ENCODE measurements around the gene HRC. TPM values are rescaled to one million over a fixed set of nuclear protein-coding genes. Genes with fewer than 3 reads are reported as not detected.

Gene HRC
- total RNA-seq, 1 experiment from 2014 or later = not detected

DNA sequence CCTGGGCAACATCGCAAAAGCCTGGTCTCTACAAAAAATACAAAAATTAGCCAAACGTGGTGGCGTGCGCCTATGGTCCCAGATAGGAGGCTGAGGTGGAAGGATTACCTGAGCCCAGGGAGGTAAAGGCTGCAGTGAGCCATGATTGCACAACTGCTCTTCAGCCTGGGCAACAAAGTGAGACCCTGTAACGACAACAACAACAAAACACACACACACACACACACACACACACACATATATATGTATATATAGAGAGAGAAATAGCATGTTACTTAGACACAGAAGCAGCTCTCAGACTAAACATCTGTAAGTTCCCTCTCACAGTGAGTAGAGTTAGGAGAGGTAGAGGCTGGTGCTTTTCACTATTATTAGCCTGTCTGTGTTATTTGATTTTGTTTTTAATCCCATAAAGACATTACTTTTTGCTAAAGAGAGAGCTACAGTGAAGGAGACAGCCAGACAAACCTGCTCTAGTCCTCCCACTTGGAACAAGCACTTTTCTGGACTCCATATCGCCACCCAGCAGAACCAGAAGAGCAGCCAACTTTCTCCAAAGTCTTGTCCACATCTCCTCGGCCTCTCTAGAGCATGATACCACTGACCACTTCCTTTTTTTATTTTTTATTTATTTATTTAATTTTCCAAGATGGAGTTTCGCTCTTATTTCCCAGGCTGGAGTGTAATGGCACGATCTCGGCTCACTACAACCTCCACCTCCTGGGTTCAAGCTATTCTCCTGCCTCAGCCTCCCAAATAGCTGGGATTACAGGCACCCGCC, 43.8 kb downstream of the HRC start:
- peaks cover 8% of the 10 kb centered on the region; the same call in 1 of the 2 replicates for H3K36me3 ChIP-seq (ENCODE audit: low read depth)
- no peaks in the 10 kb centered on the region for H3K9me3 ChIP-seq (ENCODE audit: insufficient read depth, low read depth)
- peaks cover 10% of the 10 kb centered on the region for H3K4me1 ChIP-seq (replicated peaks; ENCODE audit: insufficient read depth)
- H3K79me2 ChIP-seq (ENCODE audit: low read depth) = no peaks in the 10 kb centered on the region
- POLR2A ChIA-PET (ENCODE audit: unreplicated experiment) = no interaction called here
- BruUV-seq (replicated peaks) = no TSS peak
- intact Hi-C loops (cut with micrococcal nuclease; ENCODE audit: unreplicated experiment) = no loop called here
- DNase-seq = no peak
- peaks cover 17% of the 10 kb centered on the region for H4K20me1 ChIP-seq (ENCODE audit: insufficient read depth)
- H3K27ac ChIP-seq = no peak overlapping the region
- H3K4me2 ChIP-seq = no peak overlapping the region
- CTCF ChIA-PET = no interaction called here
- no peaks in the 10 kb centered on the region for H3K9me2 ChIP-seq (ENCODE audit: insufficient read depth)
- H3K27me3 ChIP-seq (ENCODE audit: insufficient read depth, low read depth) = no peaks in the 10 kb centered on the region
- no peak for TF ChIP-seq EZH2 (IDR thresholded peaks at IDR 0.05; ENCODE audit: low read depth)
- TF ChIP-seq, protein P1, sequence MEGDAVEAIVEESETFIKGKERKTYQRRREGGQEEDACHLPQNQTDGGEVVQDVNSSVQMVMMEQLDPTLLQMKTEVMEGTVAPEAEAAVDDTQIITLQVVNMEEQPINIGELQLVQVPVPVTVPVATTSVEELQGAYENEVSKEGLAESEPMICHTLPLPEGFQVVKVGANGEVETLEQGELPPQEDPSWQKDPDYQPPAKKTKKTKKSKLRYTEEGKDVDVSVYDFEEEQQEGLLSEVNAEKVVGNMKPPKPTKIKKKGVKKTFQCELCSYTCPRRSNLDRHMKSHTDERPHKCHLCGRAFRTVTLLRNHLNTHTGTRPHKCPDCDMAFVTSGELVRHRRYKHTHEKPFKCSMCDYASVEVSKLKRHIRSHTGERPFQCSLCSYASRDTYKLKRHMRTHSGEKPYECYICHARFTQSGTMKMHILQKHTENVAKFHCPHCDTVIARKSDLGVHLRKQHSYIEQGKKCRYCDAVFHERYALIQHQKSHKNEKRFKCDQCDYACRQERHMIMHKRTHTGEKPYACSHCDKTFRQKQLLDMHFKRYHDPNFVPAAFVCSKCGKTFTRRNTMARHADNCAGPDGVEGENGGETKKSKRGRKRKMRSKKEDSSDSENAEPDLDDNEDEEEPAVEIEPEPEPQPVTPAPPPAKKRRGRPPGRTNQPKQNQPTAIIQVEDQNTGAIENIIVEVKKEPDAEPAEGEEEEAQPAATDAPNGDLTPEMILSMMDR (conservative IDR thresholded peaks at IDR 0.05) = no peak
- H2AFZ ChIP-seq = no peak overlapping the region
- no peak overlapping the region for H3K4me3 ChIP-seq
- peaks cover 57% of the 10 kb centered on the region for H3F3A ChIP-seq (ENCODE audit: insufficient read depth, low read depth)

DNA sequence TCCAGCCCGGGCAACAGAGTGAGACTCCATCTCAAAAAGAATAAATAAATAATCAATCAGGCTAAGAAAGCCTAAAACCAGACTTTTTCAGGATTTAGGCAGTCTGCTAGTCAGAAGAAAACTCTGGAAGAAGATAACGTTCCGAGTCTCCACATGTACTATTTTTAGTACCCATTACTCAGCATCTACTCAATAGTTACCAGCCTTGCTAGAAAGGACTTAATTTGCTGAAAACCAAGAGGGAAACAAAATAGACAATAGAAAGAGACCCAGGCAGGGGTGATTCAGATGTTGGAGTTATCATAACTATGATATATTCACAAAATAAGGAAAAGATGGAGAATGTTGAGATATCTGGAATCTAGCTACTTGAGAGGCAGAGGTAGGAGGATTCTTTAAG, 44.6 kb downstream of the HRC start:
- no TSS peak for BruUV-seq (replicated peaks)
- intact Hi-C loops (cut with micrococcal nuclease; ENCODE audit: unreplicated experiment) = no loop called here
- H3K27ac ChIP-seq = no peak overlapping the region
- H3K27me3 ChIP-seq (ENCODE audit: insufficient read depth, low read depth) = no peaks in the 10 kb centered on the region
- peaks cover 26% of the 10 kb centered on the region for H4K20me1 ChIP-seq (ENCODE audit: insufficient read depth)
- no peak for DNase-seq
- H3K9me3 ChIP-seq (ENCODE audit: insufficient read depth, low read depth) = no peaks in the 10 kb centered on the region
- peaks cover 10% of the 10 kb centered on the region for H3K4me1 ChIP-seq (replicated peaks; ENCODE audit: insufficient read depth)
- H3K36me3 ChIP-seq (ENCODE audit: low read depth) = peaks cover 15% of the 10 kb centered on the region
- ChIA-PET POLR2A (ENCODE audit: unreplicated experiment) (interaction anchor here (0.7 kb wide), 1 partner anchor 38 kb away, joined by 12 read pairs; no protein-coding TSS in a partner anchor), CTCF (no interaction called here)
- TF ChIP-seq, protein P1 (conservative IDR thresholded peaks at IDR 0.05) = no peak
- no peak overlapping the region for H2AFZ ChIP-seq
- H3K9me2 ChIP-seq (ENCODE audit: insufficient read depth) = no peaks in the 10 kb centered on the region
- H3K4me2 ChIP-seq = no peak overlapping the region
- no peak overlapping the region for H3K4me3 ChIP-seq
- H3K79me2 ChIP-seq (ENCODE audit: low read depth) = no peaks in the 10 kb centered on the region
- peaks cover 60% of the 10 kb centered on the region for H3F3A ChIP-seq (ENCODE audit: insufficient read depth, low read depth)

DNA sequence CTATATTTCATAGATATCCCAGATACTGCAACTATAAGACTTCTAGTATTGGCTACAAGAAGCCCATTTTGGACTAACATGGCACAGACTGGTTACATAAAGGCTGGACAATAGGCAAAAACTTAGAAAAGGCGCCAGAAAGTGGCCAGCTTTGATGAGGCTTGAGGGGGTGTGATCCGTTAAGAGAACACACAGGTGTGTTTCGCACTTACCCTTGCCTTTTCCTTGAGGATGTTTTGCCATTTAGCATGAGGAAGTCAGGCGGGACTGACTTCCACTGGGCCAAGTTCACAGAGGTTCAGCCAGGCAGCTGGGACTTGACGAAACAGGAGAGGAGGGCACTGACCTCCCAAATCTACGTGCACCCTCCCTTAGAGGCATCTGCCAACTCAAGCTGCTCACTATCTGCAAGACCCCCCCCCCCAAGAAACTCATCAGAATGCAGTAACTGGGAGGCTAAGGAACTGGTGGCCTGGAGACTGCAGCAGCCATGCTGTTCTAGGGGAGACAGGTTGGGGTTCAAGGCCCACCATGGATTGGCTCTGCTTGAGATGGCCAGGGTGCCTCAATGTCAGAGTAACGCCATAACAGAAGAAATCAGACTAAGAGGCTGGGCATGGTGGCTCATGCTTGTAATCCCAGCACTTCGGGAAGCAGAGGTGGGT, 45.5 kb downstream of the HRC start:
- no peaks in the 10 kb centered on the region for H3K9me3 ChIP-seq (ENCODE audit: insufficient read depth, low read depth)
- CTCF ChIA-PET = no interaction called here
- intact Hi-C loops (cut with micrococcal nuclease; ENCODE audit: unreplicated experiment) = no loop called here
- peaks cover 21% of the 10 kb centered on the region for H3K36me3 ChIP-seq (ENCODE audit: low read depth)
- peaks cover 68% of the 10 kb centered on the region for H3F3A ChIP-seq (ENCODE audit: insufficient read depth, low read depth)
- TF ChIP-seq EZH2 (IDR thresholded peaks at IDR 0.05; ENCODE audit: low read depth) = no peak
- TF ChIP-seq, protein P1 (conservative IDR thresholded peaks at IDR 0.05) = no peak
- no peak overlapping the region for H3K27ac ChIP-seq
- no TSS peak for BruUV-seq (replicated peaks)
- no peaks in the 10 kb centered on the region for H3K27me3 ChIP-seq (ENCODE audit: insufficient read depth, low read depth)
- H3K4me2 ChIP-seq = no peak overlapping the region
- DNase-seq = no peak
- POLR2A ChIA-PET (ENCODE audit: unreplicated experiment) = no interaction called here
- no peak overlapping the region for H3K4me3 ChIP-seq
- H3K79me2 ChIP-seq (ENCODE audit: low read depth) = no peaks in the 10 kb centered on the region
- H3K9me2 ChIP-seq (ENCODE audit: insufficient read depth) = no peaks in the 10 kb centered on the region
- H3K4me1 ChIP-seq (replicated peaks; ENCODE audit: insufficient read depth) = peaks cover 10% of the 10 kb centered on the region
- no peak overlapping the region for H2AFZ ChIP-seq
- peaks cover 33% of the 10 kb centered on the region for H4K20me1 ChIP-seq (ENCODE audit: insufficient read depth)
